ENCODE measurements around the gene CTDP1. TPM values are rescaled to one million over a fixed set of nuclear protein-coding genes. Genes with fewer than 3 reads are reported as not detected.

CTDP1 gene
- total and polyA plus RNA-seq, 9 of the 15 experiments (the other 6 are each of a cell fraction or from before 2014, with no cell fraction given), result 0.07 to 19.2 (median 4.0) TPM

DNA sequence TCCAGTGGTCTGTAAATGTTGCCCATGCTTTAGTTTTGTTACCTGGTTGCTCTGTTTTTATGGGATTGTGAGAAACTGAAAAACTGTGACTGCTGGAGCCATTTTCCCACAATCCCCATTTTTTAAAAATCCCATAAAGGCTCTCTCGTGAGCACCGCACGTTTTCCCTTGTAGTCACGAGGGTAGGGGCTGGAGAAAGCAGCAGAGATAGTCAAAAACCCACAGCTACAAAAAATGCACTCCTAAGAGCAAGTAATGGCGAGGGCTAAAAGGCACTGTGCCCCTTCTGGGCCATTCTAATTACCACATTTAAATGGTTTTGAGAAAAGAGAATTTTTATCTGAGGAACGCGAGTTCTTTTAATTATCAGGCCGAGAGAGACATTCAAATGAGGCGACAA lies 1.8 kb upstream of the CTDP1 start:
- TSS peak; percentile 67 for BruUV-seq (replicated peaks)
- ATAC-seq (no peak), DNase-seq (ENCODE audit: extremely low read depth in 1 of 4, low spot score in 3 of 4) (peak in 1 of 4 experiments; percentile 8), FAIRE-seq (peak; percentile 54)
- H3K27me3 ChIP-seq (ENCODE audit: control insufficient read depth in 2 of 2, insufficient read depth in 2 of 2, low read length in 2 of 2), result no peaks in the 10 kb centered on the region
- H3K9me3 ChIP-seq (replicated peaks; ENCODE audit: control insufficient read depth, insufficient read depth, low read depth, low read length), result no peaks in the 10 kb centered on the region
- intact Hi-C loops (cut with micrococcal nuclease), result no loop called here
- ChIA-PET POLR2A (no interaction called here), CTCF (ENCODE audit: low intra/inter-chr PET ratio) (no interaction called here)
- H3K36me3 ChIP-seq (ENCODE audit: control insufficient read depth, insufficient read depth, low read length), result peaks cover 17% of the 10 kb centered on the region; the same call in 2 of the 3 replicates
- H3K4me2 ChIP-seq (ENCODE audit: insufficient read depth, low read length), result peak overlapping the region; percentile 86
- H4K20me1 ChIP-seq (replicated peaks; ENCODE audit: control insufficient read depth, insufficient read depth, low read length), result peaks cover 7% of the 10 kb centered on the region
- peaks cover 52% of the 10 kb centered on the region for H3K79me2 ChIP-seq (ENCODE audit: control insufficient read depth, insufficient read depth, low read length)
- TF ChIP-seq BHLHE40 (IDR thresholded peaks at IDR 0.05; ENCODE audit: low read length) (peak; percentile 61; the same call in 1 of the 2 replicates), NCOA6 (IDR thresholded peaks at IDR 0.05) (no peak), TFAM (CRISPR knock-in tag; conservative IDR thresholded peaks at IDR 0.05) (no peak), MGA (IDR thresholded peaks at IDR 0.05) (peak; percentile 60), L3MBTL2 (IDR thresholded peaks at IDR 0.05) (peak; percentile 61; the same call in 1 of the 2 replicates)
- H3K9ac ChIP-seq (ENCODE audit: insufficient read depth in 1 of 2, low read depth in 2 of 2, low read length in 2 of 2), result peak overlapping the region; percentile 60 to 94; a peak in 3 of 4 replicates
- H3K4me3 ChIP-seq, result peak overlapping the region; percentile 74
- peak overlapping the region; percentile 99 for H3K27ac ChIP-seq (ENCODE audit: extremely low read depth, low read depth, low read length)
- peak overlapping the region; percentile 100; the same call in 1 of the 2 replicates for H2AFZ ChIP-seq (ENCODE audit: low read depth, low read length)
- in situ Hi-C loops (cut with MboI), result no loop called here
- 10% methylated on average over 7 of the region's 9 CpGs for WGBS (ENCODE audit: insufficient coverage, low coverage, missing lambda C conversion rate)
- peaks cover 15 to 26% of the 10 kb centered on the region in 2 experiments for H3K4me1 ChIP-seq (replicated peaks in 1 of 2; ENCODE audit: control insufficient read depth in 2 of 2, insufficient read depth in 2 of 2, low read length in 2 of 2)
- H3K9me1 ChIP-seq (ENCODE audit: control insufficient read depth, insufficient read depth, low read length), result no peaks in the 10 kb centered on the region
